Activated gamma-delta T cell treated with anti-CD3 and anti-CD28 coated beads, Interleukin-2, amount 50 U/mL, for 16 hours (primary cell): ENCODE results near the gene POU4F2.
"Not testable (repeated sequence)": the region's sequence is repeated elsewhere in the genome, so short reads cannot be mapped to it uniquely, and the experiment has no call there.

ENCODE experiments used
- DNase-seq: peaks from one replicate; pipeline ENCODE4 v3.0.0-alpha.2; 2020; ENCODE audit warnings: low read depth

POU4F2 gene

DNA sequence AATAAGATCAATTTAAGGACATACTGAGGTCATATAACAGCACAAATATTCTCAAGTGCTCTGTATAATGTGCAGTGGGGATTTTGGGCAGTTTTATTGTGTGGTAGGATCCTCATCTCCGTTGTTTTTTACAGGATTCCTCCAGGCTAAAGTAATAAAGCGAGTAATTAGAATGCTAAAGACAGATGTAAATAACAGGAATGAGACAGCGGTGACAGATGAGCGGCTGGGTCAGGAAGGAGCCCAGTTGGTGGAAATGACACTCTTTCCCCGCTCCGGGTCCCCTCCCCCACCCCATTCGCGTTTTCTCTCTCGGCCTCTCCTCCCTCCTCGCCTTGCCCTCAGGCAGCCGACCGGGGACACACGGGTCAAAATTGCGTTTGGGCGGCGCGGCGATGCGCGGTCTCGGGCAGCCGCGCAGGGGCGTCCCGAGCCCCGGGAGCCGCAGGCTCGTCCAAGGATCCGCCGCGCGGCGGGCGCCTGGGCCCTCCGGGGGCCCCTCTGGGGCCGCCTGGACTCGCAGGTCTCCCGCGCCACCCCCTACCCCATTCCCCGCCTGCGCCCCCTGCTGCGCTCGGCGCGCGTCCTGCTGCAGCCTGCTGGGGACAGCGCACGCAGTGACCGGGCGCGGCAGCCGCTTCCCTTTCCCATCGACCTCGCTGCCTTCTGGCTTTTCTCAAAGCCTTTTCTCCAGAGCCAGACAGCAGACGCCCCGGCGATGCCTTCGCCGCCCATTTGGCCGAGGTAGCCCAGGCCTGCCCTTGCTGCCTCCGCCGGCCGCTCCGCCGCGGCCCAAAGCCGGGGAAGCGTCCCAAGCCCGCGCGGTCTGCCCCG, 16.2 kb downstream of the POU4F2 start:
- no peak for DNase-seq

DNA sequence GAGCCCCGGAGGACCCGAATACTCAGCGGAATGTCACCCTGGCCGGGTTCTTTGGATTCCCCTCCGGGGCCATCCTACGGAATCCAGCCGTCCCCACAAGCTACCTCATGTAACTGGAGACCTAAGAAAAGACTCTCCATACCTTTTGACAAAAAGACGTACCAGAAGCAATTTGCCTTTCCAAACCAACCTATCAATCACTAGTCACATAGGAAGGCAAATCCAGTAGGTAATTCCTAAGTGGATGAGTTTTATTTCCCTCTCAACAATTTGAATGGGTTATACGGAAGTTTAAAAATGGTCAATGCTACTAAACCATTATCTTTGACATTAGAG, 16.8 kb downstream of the POU4F2 start:
- no peak for DNase-seq

DNA sequence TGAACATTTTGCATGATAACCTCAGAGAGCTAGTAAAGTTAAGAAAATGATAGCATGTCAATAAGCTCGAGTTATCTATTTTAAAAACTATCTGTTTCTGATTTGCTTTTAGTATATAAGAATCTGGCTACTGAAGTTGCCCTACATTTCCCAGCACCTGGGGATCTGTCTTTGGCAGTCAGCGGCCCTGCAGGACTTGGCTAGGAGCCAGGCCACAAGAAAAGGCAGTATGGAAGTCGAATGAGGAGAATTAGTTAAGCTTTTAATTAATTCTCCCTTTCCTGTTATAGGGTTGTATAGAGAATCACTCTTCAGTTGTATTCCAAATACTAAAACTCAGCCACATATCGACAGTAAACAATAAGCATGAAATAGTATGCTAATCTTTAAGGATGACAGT, 22.7 kb downstream of the POU4F2 start:
- no peak for DNase-seq

DNA sequence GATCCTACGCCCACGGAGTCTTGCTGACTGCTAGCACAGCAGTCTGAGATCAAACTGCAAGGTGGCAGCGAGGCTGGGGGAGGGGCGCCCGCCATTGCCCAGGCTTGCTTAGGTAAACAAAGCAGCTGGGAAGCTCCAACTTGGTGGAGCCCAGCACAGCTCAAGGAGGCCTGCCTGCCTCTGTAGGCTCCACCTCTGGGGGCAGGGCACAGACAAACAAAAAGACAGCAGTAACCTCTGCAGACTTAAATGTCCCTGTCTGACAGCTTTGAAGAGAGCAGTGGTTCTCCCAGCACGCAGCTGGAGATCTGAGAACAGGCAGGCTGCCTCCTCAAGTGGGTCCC, 25.2 kb downstream of the POU4F2 start:
- DNase-seq, result not testable (repeated sequence)

DNA sequence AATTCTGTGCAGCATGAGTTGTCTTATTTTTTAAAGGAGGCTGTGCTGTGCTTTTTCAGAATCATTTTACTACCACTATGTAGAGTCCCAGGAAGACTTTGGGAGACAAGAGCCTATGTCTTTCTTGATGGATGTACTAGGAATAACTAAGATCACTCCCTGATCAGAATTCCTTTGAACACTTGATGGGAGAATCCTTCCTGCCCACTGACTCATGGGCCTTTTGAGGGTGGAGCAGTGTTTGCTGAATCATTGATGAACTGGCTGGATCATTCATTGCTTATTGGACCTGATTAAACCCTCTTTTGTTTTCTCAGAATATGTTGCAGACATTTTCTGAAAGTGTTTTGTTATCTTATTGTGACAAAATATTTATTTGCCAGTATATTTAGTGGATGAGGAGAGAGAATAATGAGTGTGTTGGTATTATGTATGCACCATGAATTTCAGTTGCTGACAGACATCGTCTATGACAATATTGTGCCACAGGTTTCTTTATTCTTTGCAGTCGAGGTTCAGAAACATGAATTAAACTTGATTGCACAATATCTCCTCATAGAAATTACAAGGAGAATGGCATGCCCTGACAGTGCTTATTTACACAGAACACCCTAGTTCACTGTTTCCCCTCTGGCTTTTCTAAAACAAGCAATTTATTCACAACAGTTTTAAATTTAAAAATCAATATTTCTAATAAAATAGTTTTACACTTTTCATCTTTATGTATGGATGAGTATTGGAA, 36.3 kb downstream of the POU4F2 start:
- DNase-seq, result no peak
